22Rv1 (cell line): ENCODE measurements around the gene LRRC1.

Experiments
- H3K27ac ChIP-seq: fragments of 450-650 bp; 2 replicates; pipeline ENCODE4 v1.5.1; 2017
- CTCF ChIP-seq: fragments of 450-650 bp; IDR thresholded peaks from 2 replicates; pipeline ENCODE4 v1.5.1; 2017; ENCODE audit warnings: mild to moderate bottlenecking
- ZFX ChIP-seq: fragments of 450-650 bp; IDR thresholded peaks from 2 replicates; pipeline ENCODE4 v1.6.1; 2017; ENCODE audit warnings: antibody characterized with exemption, borderline replicate concordance

The LRRC1 gene

DNA sequence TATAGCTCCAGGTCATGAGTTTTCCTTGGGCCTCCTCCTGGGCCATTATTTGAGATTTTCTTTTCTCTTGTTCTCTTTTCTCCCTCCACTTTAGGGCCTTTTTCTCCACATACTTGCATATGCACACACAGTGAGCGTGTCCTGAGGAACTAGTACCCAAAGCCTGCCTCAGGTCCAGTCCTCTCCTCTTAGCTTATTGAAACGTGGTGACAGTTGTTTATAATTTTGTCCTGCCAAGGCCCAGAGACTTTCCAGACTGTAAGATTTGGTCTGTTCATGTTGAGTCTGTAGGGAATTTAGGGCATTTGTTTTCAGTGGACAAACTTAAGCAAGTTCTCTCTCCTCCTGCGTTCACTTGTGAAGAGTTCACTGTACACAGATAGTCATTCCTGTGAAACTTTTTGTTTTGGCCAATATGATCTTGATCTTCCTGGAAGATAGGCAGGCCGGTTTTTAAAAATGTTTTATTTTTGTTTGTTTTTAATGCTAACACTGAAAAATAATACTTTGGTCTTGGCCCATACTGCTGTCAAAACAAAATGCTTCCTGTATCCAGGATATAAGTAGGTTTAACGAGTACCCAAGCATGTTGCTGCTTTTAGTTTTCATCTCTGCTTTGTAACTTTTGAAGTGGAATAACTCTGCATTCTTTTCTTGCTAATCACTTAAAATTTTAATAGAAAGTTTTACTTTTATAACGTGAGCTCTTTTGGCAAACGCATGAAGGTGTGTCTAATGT, 20.7 kb downstream of the LRRC1 start:
- no peak overlapping the region for H3K27ac ChIP-seq
- no peak for TF ChIP-seq CTCF
- no peak for TF ChIP-seq ZFX

DNA sequence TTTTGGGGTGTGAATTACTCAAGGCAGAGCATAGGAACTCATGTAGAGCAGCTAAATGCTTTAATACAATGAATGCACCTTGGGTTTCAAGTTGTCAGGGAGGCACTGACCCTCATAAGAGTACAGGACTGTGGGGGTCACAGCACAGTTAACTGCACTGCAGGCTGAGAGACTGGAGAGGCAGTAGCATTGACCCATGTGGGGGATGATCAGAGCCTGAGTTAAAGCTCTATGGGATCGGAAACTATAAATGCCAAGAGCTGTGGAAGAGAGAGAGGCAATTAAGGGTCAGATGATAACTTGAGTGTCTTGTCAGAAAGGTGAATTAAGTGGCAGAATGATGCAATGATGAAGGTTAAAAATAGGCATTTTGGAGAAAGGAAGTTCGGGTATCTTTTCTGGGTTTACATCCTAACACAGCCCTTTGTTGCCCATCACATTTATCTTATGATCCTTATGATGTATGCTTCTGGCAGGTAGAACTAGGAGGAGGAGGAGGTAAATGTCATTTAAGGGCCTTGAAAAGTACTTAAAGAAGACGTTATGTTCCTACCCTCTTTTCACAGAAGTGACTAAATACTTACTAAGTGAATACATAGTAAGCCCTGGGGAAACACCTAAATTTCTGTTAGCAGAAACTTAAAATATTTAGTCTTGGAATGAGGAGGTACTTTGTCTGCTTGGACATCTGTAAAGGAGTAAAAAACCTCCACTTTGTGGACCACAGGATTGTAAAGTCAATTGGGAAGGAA, 24.2 kb downstream of the LRRC1 start:
- no peak overlapping the region for H3K27ac ChIP-seq
- no peak for TF ChIP-seq CTCF
- no peak for TF ChIP-seq ZFX

DNA sequence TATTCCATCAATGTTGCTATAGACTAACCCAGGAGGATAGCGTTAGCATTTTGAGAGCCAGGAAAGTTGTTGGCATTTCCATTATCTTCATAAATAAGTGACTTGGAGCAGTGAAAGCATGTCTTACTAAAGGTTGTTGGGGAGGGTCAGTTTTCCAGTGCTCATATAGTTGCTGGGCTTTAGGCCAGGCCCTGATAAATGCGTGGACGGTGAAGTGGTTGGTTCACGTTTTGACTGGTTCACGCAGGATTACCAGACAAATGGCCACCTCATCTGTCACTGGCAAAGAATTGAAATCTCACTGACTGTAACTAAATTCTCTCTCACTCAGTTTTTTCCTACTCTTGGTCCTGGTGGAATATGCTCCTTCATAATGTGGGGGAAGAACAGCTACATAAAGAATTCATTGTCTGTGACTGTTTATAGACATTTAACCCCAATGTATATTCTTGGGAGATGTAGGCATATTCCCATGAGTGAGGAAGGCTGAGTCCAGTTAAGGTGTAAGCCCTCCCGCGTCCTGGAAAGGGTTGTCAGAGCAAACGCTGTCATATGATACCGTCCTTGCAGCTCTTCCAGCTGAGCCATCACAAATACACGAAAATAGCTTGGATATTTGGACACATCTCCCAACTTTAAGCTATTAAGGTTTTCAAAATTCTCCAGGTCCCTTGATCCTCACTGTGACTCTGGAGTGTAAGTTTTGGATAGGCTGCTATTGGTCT, 27.8 kb downstream of the LRRC1 start:
- H3K27ac ChIP-seq, result no peak overlapping the region
- TF ChIP-seq ZFX (no peak), CTCF (no peak)

DNA sequence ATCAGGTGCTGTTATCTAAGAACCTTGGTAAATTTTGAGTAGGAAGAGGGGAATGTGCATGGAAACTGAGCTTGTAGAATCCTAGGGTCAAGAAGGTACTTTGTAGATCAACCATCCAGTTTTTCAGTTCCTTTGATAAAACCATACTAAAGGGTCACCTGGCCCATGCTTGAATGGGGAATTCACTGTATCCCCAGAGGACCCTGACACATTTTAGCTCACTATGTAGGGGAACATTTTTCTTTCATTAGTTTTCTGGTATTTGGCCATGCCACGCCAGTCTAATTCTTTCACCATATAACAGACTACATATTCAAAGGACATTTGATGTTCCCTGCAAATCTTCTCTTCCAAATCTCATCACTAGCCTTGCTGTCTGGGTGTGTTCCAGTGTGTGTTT, 29.9 kb downstream of the LRRC1 start:
- TF ChIP-seq CTCF, result no peak
- no peak for TF ChIP-seq ZFX
- H3K27ac ChIP-seq, result no peak overlapping the region

DNA sequence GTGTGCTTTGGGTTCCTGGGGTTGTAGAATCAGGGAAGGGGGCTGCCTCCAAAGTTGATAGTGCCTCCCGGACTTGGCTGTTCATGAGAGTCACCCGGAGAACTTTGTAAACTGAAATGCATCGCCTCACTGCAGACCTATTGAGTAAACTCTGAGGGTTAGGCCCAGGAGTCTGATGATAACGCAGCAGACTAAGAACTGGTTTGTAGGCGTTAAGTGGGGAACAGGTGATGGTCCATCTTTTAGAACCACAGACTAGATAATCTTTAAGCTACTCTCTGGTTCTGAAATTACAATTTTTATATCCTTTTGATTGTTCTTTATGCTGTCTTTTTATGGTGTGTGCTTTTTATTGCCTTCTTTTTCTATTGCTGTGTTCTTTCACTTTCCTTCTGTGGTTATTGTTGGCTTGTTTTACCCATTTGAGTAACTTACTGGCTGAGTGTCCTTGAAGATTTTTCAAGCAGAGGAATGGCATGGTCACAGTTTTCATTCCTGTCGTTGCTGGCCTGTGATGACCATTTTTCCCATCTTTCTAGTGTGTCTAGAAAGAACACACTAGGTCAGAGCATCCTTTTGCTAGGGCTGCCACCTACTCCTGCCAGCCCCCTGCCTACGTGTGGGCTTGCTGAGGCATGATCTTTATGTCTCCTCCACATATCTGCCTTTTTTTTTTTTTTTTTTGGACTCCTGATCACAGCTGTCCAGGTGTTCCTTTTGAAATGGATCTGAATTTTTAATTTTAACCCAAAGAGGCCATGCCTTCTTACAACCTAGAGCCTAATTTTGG, 30.9 kb downstream of the LRRC1 start:
- no peak overlapping the region for H3K27ac ChIP-seq
- no peak for TF ChIP-seq CTCF

- TF ChIP-seq CTCF (no peak), ZFX (no peak)
- H3K27ac ChIP-seq, result no peak overlapping the region
Observed at GRCh38 chr6:53827531-53827930, 32.7 kb downstream of the LRRC1 start.
